H1 (cell line): ENCODE measurements around the gene DHX34.

Experiments
- CEBPB ChIP-seq: IDR thresholded peaks from 2 replicates; pipeline ENCODE4 v1.6.1; 2012; ENCODE audit warnings: low read depth, low read length
- POLR2AphosphoS5 ChIP-seq: IDR thresholded peaks from 2 replicates; pipeline ENCODE4 v1.6.1; 2011; ENCODE audit warnings: low read depth, low read length
- TEAD4 ChIP-seq: IDR thresholded peaks from 2 replicates; pipeline ENCODE4 v1.6.1; 2012; ENCODE audit warnings: low read depth, low read length, inconsistent platforms, mixed read lengths
- TF ChIP-seq, protein P1 (sequence below), 3 experiments: IDR thresholded peaks; 1 replicate in 2 of 3; 2 replicates in 1 of 3; pipeline versions ENCODE4 v1.5.1 to v1.6.1; 2011; ENCODE audit warnings: low read length in 3 of 3, mild to moderate bottlenecking in 3 of 3, inconsistent platforms in 2 of 3, low read depth in 1 of 3, moderate library complexity in 1 of 3; ENCODE audit not compliant: insufficient read depth in 1 of 3; ENCODE audit errors: control extremely low read depth in 1 of 3

GRCh38 chr19:47415953-47416642, 67.0 kb downstream of the DHX34 start:
- TF ChIP-seq CEBPB (no peak), TEAD4 (no peak), POLR2AphosphoS5 (no peak)
- TF ChIP-seq, protein P1, sequence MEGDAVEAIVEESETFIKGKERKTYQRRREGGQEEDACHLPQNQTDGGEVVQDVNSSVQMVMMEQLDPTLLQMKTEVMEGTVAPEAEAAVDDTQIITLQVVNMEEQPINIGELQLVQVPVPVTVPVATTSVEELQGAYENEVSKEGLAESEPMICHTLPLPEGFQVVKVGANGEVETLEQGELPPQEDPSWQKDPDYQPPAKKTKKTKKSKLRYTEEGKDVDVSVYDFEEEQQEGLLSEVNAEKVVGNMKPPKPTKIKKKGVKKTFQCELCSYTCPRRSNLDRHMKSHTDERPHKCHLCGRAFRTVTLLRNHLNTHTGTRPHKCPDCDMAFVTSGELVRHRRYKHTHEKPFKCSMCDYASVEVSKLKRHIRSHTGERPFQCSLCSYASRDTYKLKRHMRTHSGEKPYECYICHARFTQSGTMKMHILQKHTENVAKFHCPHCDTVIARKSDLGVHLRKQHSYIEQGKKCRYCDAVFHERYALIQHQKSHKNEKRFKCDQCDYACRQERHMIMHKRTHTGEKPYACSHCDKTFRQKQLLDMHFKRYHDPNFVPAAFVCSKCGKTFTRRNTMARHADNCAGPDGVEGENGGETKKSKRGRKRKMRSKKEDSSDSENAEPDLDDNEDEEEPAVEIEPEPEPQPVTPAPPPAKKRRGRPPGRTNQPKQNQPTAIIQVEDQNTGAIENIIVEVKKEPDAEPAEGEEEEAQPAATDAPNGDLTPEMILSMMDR (IDR thresholded peaks at IDR 0.05; ENCODE audit: control extremely low read depth in 1 of 3, insufficient read depth in 1 of 3, low read depth in 1 of 3, low read length in 3 of 3): no peak
